MM.1S (cell line): ENCODE measurements around the gene FHIT.

ENCODE experiments used
- DNase-seq: peaks from one replicate; pipeline ENCODE4 v3.0.0-alpha.2; 2015
- H2AFZ ChIP-seq: fragments of 300-600 bp; sonication (generic); 2 replicates; pipeline ENCODE4 v1.6.0; 2016; ENCODE audit warnings: antibody characterized with exemption, low read length
- H3F3A ChIP-seq: fragments of 300-600 bp; sonication (generic); 2 replicates; pipeline ENCODE4 v1.6.1; 2016; ENCODE audit warnings: mild to moderate bottlenecking, antibody characterized with exemption, low read length, moderate library complexity, mixed read lengths; ENCODE audit not compliant: insufficient read depth
- H3K27ac ChIP-seq: fragments of 300-600 bp; sonication (generic); 2 replicates; pipeline ENCODE4 v1.5.1; 2016; ENCODE audit warnings: mild to moderate bottlenecking, low read length
- H3K27me3 ChIP-seq: fragments of 300-600 bp; sonication (generic); replicated peaks from 2 replicates; pipeline ENCODE4 v1.6.0; 2016; ENCODE audit warnings: low read length; ENCODE audit not compliant: insufficient read depth
- H3K36me3 ChIP-seq: fragments of 300-600 bp; sonication (generic); replicated peaks from 2 replicates; pipeline ENCODE4 v1.6.1; 2016; ENCODE audit warnings: mild to moderate bottlenecking, low read length, mixed read lengths; ENCODE audit not compliant: insufficient read depth
- H3K4me1 ChIP-seq: fragments of 300-600 bp; sonication (generic); 2 replicates; pipeline ENCODE4 v1.6.1; 2016; ENCODE audit warnings: low read length, mixed read lengths
- H3K4me2 ChIP-seq: fragments of 300-600 bp; sonication (generic); 2 replicates; pipeline ENCODE4 v1.6.0; 2016; ENCODE audit warnings: low read depth, low read length
- H3K4me3 ChIP-seq: fragments of 300-600 bp; sonication (generic); 2 replicates; pipeline ENCODE4 v1.5.1; 2016; ENCODE audit warnings: low read length, mixed read lengths
- H3K79me2 ChIP-seq: fragments of 300-600 bp; sonication (generic); 2 replicates; pipeline ENCODE4 v1.6.1; 2016; ENCODE audit warnings: mixed run types, low read length, mixed read lengths
- H3K9ac ChIP-seq: fragments of 300-600 bp; sonication (generic); 2 replicates; pipeline ENCODE4 v1.6.1; 2016; ENCODE audit warnings: low read length, mixed read lengths
- H3K9me2 ChIP-seq: fragments of 300-600 bp; sonication (generic); replicated peaks from 2 replicates; pipeline ENCODE4 v1.6.1; 2016; ENCODE audit warnings: mild to moderate bottlenecking, low read length, mixed read lengths; ENCODE audit not compliant: insufficient read depth
- H3K9me3 ChIP-seq: fragments of 300-600 bp; sonication (generic); replicated peaks from 2 replicates; pipeline ENCODE4 v1.6.1; 2016; ENCODE audit warnings: mild to moderate bottlenecking, low read length, mixed read lengths; ENCODE audit not compliant: insufficient read depth
- H4K20me1 ChIP-seq: fragments of 300-600 bp; sonication (generic); 2 replicates; pipeline ENCODE4 v1.6.1; 2016; ENCODE audit warnings: mild to moderate bottlenecking, low read length, moderate library complexity, mixed read lengths; ENCODE audit not compliant: insufficient read depth
- EZH2 ChIP-seq: fragments of 300-600 bp; sonication (generic); optimal IDR thresholded peaks from 2 replicates; pipeline ENCODE3; 2017; ENCODE audit warnings: low read depth, mild to moderate bottlenecking, antibody characterized with exemption, low read length, mixed read lengths
- EZH2phosphoT487 ChIP-seq: fragments of 300-600 bp; sonication (generic); IDR thresholded peaks from 2 replicates; pipeline ENCODE4 v1.6.1; 2018; ENCODE audit warnings: antibody characterized with exemption, low read length
- TF ChIP-seq, protein P1 (sequence below): fragments of 300-600 bp; sonication (generic); IDR thresholded peaks from 2 replicates; pipeline ENCODE4 v1.5.1; 2016; ENCODE audit warnings: antibody characterized with exemption, low read length, mixed read lengths

Gene FHIT

GRCh38 chr3:60147249-60147950, 1103.9 kb downstream of the FHIT start:
- H3K27me3 ChIP-seq, result no peaks in the 10 kb centered on the region
- no peak for TF ChIP-seq EZH2
- TF ChIP-seq EZH2phosphoT487, result no peak
- TF ChIP-seq, protein P1, sequence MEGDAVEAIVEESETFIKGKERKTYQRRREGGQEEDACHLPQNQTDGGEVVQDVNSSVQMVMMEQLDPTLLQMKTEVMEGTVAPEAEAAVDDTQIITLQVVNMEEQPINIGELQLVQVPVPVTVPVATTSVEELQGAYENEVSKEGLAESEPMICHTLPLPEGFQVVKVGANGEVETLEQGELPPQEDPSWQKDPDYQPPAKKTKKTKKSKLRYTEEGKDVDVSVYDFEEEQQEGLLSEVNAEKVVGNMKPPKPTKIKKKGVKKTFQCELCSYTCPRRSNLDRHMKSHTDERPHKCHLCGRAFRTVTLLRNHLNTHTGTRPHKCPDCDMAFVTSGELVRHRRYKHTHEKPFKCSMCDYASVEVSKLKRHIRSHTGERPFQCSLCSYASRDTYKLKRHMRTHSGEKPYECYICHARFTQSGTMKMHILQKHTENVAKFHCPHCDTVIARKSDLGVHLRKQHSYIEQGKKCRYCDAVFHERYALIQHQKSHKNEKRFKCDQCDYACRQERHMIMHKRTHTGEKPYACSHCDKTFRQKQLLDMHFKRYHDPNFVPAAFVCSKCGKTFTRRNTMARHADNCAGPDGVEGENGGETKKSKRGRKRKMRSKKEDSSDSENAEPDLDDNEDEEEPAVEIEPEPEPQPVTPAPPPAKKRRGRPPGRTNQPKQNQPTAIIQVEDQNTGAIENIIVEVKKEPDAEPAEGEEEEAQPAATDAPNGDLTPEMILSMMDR, result no peak
- H3K9me2 ChIP-seq, result no peaks in the 10 kb centered on the region
- no peaks in the 10 kb centered on the region for H3K4me1 ChIP-seq
- DNase-seq, result no peak
- H3K36me3 ChIP-seq, result no peaks in the 10 kb centered on the region
- no peaks in the 10 kb centered on the region for H3K79me2 ChIP-seq
- no peaks in the 10 kb centered on the region for H3K9me3 ChIP-seq
- no peak overlapping the region for H3K4me3 ChIP-seq
- H3K4me2 ChIP-seq, result no peak overlapping the region
- H2AFZ ChIP-seq, result no peak overlapping the region
- no peaks in the 10 kb centered on the region for H3F3A ChIP-seq
- H3K27ac ChIP-seq, result no peak overlapping the region
- H3K9ac ChIP-seq, result no peak overlapping the region
- H4K20me1 ChIP-seq, result no peaks in the 10 kb centered on the region

DNA sequence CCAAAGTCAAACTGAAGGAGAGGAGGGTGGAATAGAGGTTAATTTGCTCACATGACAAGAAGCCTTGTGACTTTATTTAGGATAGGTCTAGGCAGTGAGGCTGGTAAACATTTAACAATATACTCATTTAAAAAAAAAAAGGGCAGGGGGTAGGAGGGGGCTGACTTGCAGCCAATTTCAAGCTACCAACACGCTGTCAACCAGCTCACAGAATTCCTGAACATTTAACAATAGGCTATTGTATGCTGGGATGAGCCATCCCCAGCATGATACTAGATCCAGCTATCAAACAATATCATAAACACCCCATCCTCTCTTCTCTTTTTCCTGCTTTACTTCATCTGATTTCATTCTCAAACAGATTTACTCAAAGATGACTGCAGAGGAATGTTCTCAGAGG, 1105.1 kb downstream of the FHIT start:
- Histone ChIP-seq H3K4me1 (no peaks in the 10 kb centered on the region), H3K79me2 (no peaks in the 10 kb centered on the region), H3K9me3 (no peaks in the 10 kb centered on the region), H3K27me3 (no peaks in the 10 kb centered on the region), H3F3A (no peaks in the 10 kb centered on the region), H3K9ac (no peak overlapping the region), H4K20me1 (no peaks in the 10 kb centered on the region), H3K9me2 (no peaks in the 10 kb centered on the region), H3K4me2 (no peak overlapping the region), H3K4me3 (no peak overlapping the region), H2AFZ (no peak overlapping the region), H3K27ac (no peak overlapping the region), H3K36me3 (no peaks in the 10 kb centered on the region)
- DNase-seq, result no peak
- TF ChIP-seq EZH2phosphoT487, result no peak
- no peak for TF ChIP-seq EZH2
- TF ChIP-seq, protein P1, result no peak

- Histone ChIP-seq H3K27me3 (no peaks in the 10 kb centered on the region), H3K27ac (no peak overlapping the region), H3K9ac (no peak overlapping the region), H3K4me3 (no peak overlapping the region), H3K4me2 (no peak overlapping the region), H3K79me2 (no peaks in the 10 kb centered on the region), H3K4me1 (no peaks in the 10 kb centered on the region), H4K20me1 (no peaks in the 10 kb centered on the region), H3K36me3 (no peaks in the 10 kb centered on the region), H3K9me2 (no peaks in the 10 kb centered on the region), H3K9me3 (no peaks in the 10 kb centered on the region), H3F3A (no peaks in the 10 kb centered on the region), H2AFZ (no peak overlapping the region)
- no peak for DNase-seq
- TF ChIP-seq EZH2phosphoT487 (no peak), EZH2 (no peak)
- TF ChIP-seq, protein P1, result no peak
These were observed 1107.2 kb downstream of the FHIT start for GRCh38 chr3:60144071-60144470.
